ENCODE measurements around the gene EPB42. TPM values are rescaled to one million over a fixed set of nuclear protein-coding genes. Genes with fewer than 3 reads are reported as not detected.

Gene EPB42
- total and polyA plus RNA-seq, 4 donors, result 0.60 TPM; not detected in 3

DNA sequence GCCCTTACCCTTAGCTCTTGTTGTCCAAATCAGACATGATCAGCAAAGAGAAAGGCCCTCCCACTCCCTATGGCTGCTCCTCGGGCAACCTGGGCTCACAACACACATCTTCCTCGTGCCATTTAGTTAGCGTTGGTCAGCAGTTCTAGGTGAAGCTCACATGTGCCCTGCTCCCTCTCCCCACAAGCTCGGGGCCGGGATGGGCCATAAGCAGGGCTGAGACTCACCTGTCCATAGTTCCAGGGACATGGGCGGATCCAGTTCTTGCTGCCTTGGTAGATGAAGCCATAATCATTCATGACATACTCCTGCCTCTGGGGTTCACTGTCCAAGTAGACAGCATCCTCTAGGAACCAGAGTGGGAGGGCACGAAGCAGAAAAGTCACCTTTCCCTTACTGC, 35.5 kb upstream of the EPB42 start:
- ATAC-seq (ENCODE audit: low FRiP score) (no peak), DNase-seq (no peak)
- intact Hi-C loops (cut with DNase I), result no loop called here
- WGBS, 2 donors, result 86 to 93% methylated on average over 7 of the region's 7 CpGs
- Histone ChIP-seq H3K4me1 (ENCODE audit: control insufficient read depth in 1 of 2, insufficient read depth in 2 of 2, low read length in 2 of 2) (no peaks in the 10 kb centered on the region), H3K36me3 (ENCODE audit: control insufficient read depth in 1 of 2, insufficient read depth in 2 of 2, low read length in 1 of 2) (no peaks in the 10 kb centered on the region), H3K27me3 (ENCODE audit: control insufficient read depth in 1 of 2, insufficient read depth in 2 of 2, low read length in 1 of 2) (no peaks in the 10 kb centered on the region), H3K9me3 (ENCODE audit: control insufficient read depth, low read length) (no peaks in the 10 kb centered on the region), H3K27ac (ENCODE audit: low read depth in 1 of 2, low read length in 2 of 2) (no peak overlapping the region), H3K4me3 (ENCODE audit: low read length in 2 of 2) (no peak overlapping the region)

DNA sequence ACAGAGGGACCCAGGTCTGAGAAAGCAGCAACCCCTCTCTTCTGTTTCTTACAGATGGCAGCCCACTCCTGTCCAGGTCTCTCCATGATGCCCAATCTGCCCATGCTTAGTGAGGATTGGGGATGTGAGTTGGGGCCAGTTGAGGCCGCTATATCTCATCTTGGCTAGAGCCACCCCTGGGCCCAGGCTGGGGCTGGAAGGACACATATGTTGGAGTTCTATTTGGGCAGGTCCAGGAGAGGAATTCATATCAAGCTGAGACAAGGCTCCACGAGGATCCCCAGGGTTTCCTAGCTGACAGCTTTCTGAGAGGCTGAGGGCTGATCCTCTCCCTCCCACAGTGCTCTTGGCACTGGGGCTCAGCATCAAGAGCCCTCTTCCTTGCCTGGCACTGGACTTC, 34.6 kb upstream of the EPB42 start:
- ATAC-seq (ENCODE audit: low FRiP score) (peak; percentile 40), DNase-seq (no peak)
- H3K4me3 ChIP-seq (ENCODE audit: low read length in 2 of 2), result no peak overlapping the region
- H3K36me3 ChIP-seq (ENCODE audit: control insufficient read depth in 1 of 2, insufficient read depth in 2 of 2, low read length in 1 of 2), result no peaks in the 10 kb centered on the region
- H3K27me3 ChIP-seq (ENCODE audit: control insufficient read depth in 1 of 2, insufficient read depth in 2 of 2, low read length in 1 of 2), result no peaks in the 10 kb centered on the region
- intact Hi-C loops (cut with DNase I), result no loop called here
- no peaks in the 10 kb centered on the region for H3K9me3 ChIP-seq (ENCODE audit: control insufficient read depth, low read length)
- 79 to 84% methylated on average over 2 of the region's 2 CpGs for WGBS, 2 donors
- H3K4me1 ChIP-seq (ENCODE audit: control insufficient read depth in 1 of 2, insufficient read depth in 2 of 2, low read length in 2 of 2), result no peaks in the 10 kb centered on the region
- no peak overlapping the region for H3K27ac ChIP-seq (ENCODE audit: low read depth in 1 of 2, low read length in 2 of 2)

DNA sequence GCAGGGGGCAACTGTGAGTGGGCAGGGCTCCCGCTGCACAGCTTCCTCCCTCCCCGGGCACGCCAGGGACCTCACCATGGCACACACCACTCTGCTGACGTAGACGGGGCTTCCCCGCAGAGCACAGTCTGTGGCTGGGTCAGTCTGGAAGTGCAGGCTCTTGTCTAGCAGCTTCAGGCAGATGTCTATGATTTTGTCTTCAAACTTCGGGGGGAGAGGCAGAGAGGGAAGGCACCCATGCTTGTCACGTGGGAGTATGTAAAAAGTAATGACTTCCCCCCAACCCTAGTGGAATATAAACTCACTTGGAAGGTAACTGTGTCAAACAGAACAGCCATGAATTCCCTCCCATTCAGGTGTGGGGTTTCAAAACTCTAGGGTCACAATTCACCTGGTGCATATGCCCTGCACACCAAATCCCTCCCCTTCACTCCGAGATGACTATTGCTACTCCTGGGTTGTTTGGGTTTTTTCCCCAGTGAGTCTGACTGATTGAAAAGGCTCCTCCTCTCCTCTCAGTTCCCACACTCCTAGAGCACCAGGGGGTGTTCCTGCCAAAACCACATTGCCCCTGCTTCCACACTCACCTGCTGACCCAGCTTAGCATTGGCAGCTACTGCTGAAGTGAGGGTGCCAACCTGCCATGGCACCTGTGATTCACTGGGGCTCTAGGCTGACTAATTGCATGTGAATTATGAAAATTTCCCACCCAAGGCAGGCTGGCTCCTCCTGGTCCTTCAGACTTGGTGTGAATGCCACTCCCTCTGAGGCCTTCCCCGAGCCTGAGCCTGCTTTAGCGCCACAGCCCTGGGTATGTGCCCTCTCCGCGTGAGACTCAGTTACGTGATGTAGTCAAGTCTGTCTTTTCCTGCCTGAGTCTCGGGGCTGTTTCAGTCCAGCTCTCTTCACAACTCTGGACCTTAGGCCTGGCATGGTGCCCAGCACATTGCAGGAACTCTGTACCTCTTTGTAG, 32.9 kb upstream of the EPB42 start:
- ATAC-seq (ENCODE audit: low FRiP score) (no peak), DNase-seq (peak in 1 of 2 donors; percentile 57)
- intact Hi-C loops (cut with DNase I), result no loop called here
- Histone ChIP-seq H3K9me3 (ENCODE audit: control insufficient read depth, low read length) (no peaks in the 10 kb centered on the region), H3K4me3 (ENCODE audit: low read length in 2 of 2) (no peak overlapping the region), H3K27ac (ENCODE audit: low read depth in 1 of 2, low read length in 2 of 2) (no peak overlapping the region), H3K36me3 (ENCODE audit: control insufficient read depth in 1 of 2, insufficient read depth in 2 of 2, low read length in 1 of 2) (no peaks in the 10 kb centered on the region), H3K27me3 (ENCODE audit: control insufficient read depth in 1 of 2, insufficient read depth in 2 of 2, low read length in 1 of 2) (no peaks in the 10 kb centered on the region), H3K4me1 (ENCODE audit: control insufficient read depth in 1 of 2, insufficient read depth in 2 of 2, low read length in 2 of 2) (no peaks in the 10 kb centered on the region)
- WGBS, 2 donors, result 49 to 55% methylated on average over 15 of the region's 15 CpGs

DNA sequence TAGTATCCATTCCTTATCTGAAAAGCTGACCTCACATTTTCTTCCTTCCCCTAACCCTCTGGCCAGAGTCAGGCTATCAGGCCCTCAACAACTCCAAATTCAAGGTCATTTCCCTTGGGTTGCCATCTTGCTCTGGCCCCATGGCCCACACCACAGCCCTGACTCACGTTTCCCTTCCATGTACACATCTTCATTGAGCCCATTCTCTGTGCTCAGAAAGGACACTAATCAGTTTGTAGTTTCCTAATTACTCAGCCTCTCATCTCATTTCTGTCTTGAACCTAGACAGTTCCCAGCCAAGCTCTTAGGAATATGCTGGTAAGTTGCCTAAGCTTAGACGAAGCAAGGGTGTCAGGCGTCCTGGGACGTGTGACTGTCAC, 31.0 kb upstream of the EPB42 start:
- DNase-seq (no peak), ATAC-seq (ENCODE audit: low FRiP score) (no peak)
- no peaks in the 10 kb centered on the region for H3K36me3 ChIP-seq (ENCODE audit: control insufficient read depth in 1 of 2, insufficient read depth in 2 of 2, low read length in 1 of 2)
- WGBS, 2 donors, result 81 to 94% methylated on average over 4 of the region's 4 CpGs
- H3K27ac ChIP-seq (ENCODE audit: low read depth in 1 of 2, low read length in 2 of 2), result no peak overlapping the region
- intact Hi-C loops (cut with DNase I), result no loop called here
- no peaks in the 10 kb centered on the region for H3K9me3 ChIP-seq (ENCODE audit: control insufficient read depth, low read length)
- H3K4me3 ChIP-seq (ENCODE audit: low read length in 2 of 2), result no peak overlapping the region
- no peaks in the 10 kb centered on the region for H3K4me1 ChIP-seq (ENCODE audit: control insufficient read depth in 1 of 2, insufficient read depth in 2 of 2, low read length in 2 of 2)
- H3K27me3 ChIP-seq (ENCODE audit: control insufficient read depth in 1 of 2, insufficient read depth in 2 of 2, low read length in 1 of 2), result no peaks in the 10 kb centered on the region

DNA sequence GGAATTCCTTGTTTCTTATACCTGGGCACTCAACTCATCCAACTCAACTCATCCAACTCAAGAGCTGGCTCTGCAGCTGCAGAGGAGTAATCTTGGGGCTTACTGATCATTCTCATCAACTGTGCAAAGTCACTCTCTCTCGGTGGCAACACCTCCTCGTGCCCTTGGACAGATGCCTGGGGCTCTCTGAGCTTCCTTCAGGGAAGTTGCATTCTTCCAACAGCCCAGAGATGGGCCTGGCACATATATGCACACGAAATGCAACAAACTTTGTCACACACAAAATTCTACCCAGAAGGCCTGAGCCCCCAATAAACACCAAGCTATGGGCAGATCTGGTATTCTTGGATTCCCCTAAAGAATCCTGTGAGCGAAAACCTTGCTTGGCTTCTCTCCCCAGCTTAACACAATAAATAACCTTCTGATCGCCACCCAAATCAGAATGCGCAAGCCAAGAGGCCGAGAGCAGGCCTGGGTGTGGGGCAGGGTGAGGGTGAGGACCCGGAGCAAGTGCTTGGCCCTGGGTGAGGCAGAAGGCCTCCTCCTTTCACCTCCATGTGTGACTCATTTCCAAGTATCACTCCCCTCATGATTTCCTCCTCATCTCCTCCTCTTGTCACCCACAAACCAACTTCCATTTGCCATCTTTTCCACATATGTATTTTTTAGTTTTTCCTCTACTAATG, 30.5 kb upstream of the EPB42 start:
- intact Hi-C loops (cut with DNase I), result no loop called here
- WGBS, 2 donors, result 92 to 94% methylated on average over 8 of the region's 8 CpGs

DNA sequence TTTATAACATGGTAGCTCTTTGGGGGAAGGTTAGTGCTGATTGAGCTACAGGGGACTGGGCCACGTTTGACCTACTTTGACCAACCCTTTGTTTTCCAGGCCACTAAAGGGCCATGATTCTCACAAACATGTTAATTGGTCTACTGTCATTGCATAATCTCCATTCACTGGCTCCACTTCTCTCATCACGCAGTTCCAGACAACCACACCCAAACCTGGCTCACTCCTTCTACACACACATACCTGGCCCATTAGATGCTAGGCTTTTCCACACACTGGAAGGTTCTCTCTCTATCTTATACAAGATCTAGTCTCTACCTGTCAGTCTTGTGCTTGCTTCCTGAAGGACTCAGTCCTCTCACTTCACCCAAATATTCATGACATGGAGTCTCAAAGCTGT, 30.0 kb upstream of the EPB42 start:
- Histone ChIP-seq H3K36me3 (ENCODE audit: control insufficient read depth in 1 of 2, insufficient read depth in 2 of 2, low read length in 1 of 2) (no peaks in the 10 kb centered on the region), H3K27ac (ENCODE audit: low read depth in 1 of 2, low read length in 2 of 2) (no peak overlapping the region), H3K9me3 (ENCODE audit: control insufficient read depth, low read length) (no peaks in the 10 kb centered on the region), H3K27me3 (ENCODE audit: control insufficient read depth in 1 of 2, insufficient read depth in 2 of 2, low read length in 1 of 2) (no peaks in the 10 kb centered on the region), H3K4me1 (ENCODE audit: control insufficient read depth in 1 of 2, insufficient read depth in 2 of 2, low read length in 2 of 2) (no peaks in the 10 kb centered on the region), H3K4me3 (ENCODE audit: low read length in 2 of 2) (no peak overlapping the region)
- 83 to 86% methylated on average over 2 of the region's 2 CpGs for WGBS, 2 donors
- intact Hi-C loops (cut with DNase I), result no loop called here
- ATAC-seq (ENCODE audit: low FRiP score) (no peak), DNase-seq (no peak)

More for the DNA sequence above, 30.5 kb upstream of the EPB42 start:
- Histone ChIP-seq H3K4me3 (ENCODE audit: low read length in 2 of 2) (no peak overlapping the region), H3K36me3 (ENCODE audit: control insufficient read depth in 1 of 2, insufficient read depth in 2 of 2, low read length in 1 of 2) (no peaks in the 10 kb centered on the region), H3K27ac (ENCODE audit: low read depth in 1 of 2, low read length in 2 of 2) (no peak overlapping the region), H3K27me3 (ENCODE audit: control insufficient read depth in 1 of 2, insufficient read depth in 2 of 2, low read length in 1 of 2) (no peaks in the 10 kb centered on the region), H3K9me3 (ENCODE audit: control insufficient read depth, low read length) (no peaks in the 10 kb centered on the region), H3K4me1 (ENCODE audit: control insufficient read depth in 1 of 2, insufficient read depth in 2 of 2, low read length in 2 of 2) (no peaks in the 10 kb centered on the region)
- no peak for ATAC-seq (ENCODE audit: low FRiP score)
- DNase-seq, result no peak

DNA sequence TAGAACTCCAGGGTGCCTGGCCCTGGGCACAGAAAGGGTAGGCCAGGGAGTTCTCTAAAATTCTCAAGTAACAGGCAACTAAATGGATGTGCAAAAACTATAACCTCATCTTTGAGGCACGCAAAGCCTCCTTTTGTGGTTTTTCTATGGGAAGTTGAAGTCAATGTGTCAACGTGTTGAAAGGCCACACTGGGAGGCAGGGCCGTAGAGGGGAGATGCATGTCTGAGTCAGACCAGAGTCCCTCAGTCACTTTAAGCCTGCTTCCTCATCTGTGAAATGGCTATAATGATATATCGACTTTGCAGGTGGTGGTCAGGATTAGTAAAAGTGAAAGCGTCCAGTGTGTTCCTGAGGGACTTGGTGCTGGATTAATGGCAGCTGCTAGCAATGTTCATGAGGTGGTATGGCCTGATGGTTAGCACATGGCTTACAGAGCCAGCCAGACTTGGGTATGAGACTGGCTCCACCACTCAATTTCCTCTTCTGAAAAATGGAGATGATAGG, 28.9 kb upstream of the EPB42 start:
- no peaks in the 10 kb centered on the region for H3K4me1 ChIP-seq (ENCODE audit: control insufficient read depth in 1 of 2, insufficient read depth in 2 of 2, low read length in 2 of 2)
- 60 to 67% methylated on average over 5 of the region's 5 CpGs for WGBS, 2 donors

DNA sequence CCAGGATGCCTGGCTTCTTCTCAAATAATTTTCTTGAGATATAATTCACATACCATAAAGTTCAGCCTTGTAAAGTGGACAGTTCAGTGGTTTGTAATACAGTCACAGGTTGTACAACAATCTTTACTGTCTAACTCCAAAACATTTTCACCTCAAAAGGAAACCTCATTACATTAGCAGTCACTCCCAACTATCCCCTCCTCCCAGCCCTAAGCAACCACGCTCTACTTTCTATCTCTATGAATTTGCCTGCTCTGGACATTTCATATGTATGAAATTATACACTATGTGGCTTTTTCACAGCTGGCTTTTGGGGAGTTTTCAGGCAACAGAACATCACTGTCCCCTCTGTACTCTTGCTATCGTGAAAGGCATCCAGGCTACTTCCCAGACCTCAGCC, 28.4 kb upstream of the EPB42 start:
- WGBS, 2 donors, result 79 to 86% methylated on average over 2 of the region's 2 CpGs
- no peak overlapping the region for H3K27ac ChIP-seq (ENCODE audit: low read depth in 1 of 2, low read length in 2 of 2)
- no peaks in the 10 kb centered on the region for H3K4me1 ChIP-seq (ENCODE audit: control insufficient read depth in 1 of 2, insufficient read depth in 2 of 2, low read length in 2 of 2)
- H3K36me3 ChIP-seq (ENCODE audit: control insufficient read depth in 1 of 2, insufficient read depth in 2 of 2, low read length in 1 of 2), result no peaks in the 10 kb centered on the region
- no peak overlapping the region for H3K4me3 ChIP-seq (ENCODE audit: low read length in 2 of 2)
- no peaks in the 10 kb centered on the region for H3K27me3 ChIP-seq (ENCODE audit: control insufficient read depth in 1 of 2, insufficient read depth in 2 of 2, low read length in 1 of 2)
- no peaks in the 10 kb centered on the region for H3K9me3 ChIP-seq (ENCODE audit: control insufficient read depth, low read length)
- no peak for ATAC-seq (ENCODE audit: low FRiP score)
- intact Hi-C loops (cut with DNase I), result no loop called here
- no peak for DNase-seq

More for the DNA sequence above, 28.9 kb upstream of the EPB42 start:
- H3K27me3 ChIP-seq (ENCODE audit: control insufficient read depth in 1 of 2, insufficient read depth in 2 of 2, low read length in 1 of 2), result no peaks in the 10 kb centered on the region
- H3K4me3 ChIP-seq (ENCODE audit: low read length in 2 of 2), result no peak overlapping the region
- DNase-seq (no peak), ATAC-seq (ENCODE audit: low FRiP score) (no peak)
- H3K36me3 ChIP-seq (ENCODE audit: control insufficient read depth in 1 of 2, insufficient read depth in 2 of 2, low read length in 1 of 2), result no peaks in the 10 kb centered on the region
- no peak overlapping the region for H3K27ac ChIP-seq (ENCODE audit: low read depth in 1 of 2, low read length in 2 of 2)
- H3K9me3 ChIP-seq (ENCODE audit: control insufficient read depth, low read length), result no peaks in the 10 kb centered on the region
- intact Hi-C loops (cut with DNase I), result no loop called here
